ENCODE results near the gene PARVB.

The PARVB gene

GRCh38 chr22:44119669-44120313 is 95.7 kb downstream of the PARVB start:
- TF ChIP-seq, protein P1, sequence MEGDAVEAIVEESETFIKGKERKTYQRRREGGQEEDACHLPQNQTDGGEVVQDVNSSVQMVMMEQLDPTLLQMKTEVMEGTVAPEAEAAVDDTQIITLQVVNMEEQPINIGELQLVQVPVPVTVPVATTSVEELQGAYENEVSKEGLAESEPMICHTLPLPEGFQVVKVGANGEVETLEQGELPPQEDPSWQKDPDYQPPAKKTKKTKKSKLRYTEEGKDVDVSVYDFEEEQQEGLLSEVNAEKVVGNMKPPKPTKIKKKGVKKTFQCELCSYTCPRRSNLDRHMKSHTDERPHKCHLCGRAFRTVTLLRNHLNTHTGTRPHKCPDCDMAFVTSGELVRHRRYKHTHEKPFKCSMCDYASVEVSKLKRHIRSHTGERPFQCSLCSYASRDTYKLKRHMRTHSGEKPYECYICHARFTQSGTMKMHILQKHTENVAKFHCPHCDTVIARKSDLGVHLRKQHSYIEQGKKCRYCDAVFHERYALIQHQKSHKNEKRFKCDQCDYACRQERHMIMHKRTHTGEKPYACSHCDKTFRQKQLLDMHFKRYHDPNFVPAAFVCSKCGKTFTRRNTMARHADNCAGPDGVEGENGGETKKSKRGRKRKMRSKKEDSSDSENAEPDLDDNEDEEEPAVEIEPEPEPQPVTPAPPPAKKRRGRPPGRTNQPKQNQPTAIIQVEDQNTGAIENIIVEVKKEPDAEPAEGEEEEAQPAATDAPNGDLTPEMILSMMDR (IDR thresholded peaks at IDR 0.05) = no peak
- no peak for DNase-seq
- peaks cover 22% of the 10 kb centered on the region for H3K36me3 Mint-ChIP-seq (ENCODE audit: low read depth)
- H3K27me3 Mint-ChIP-seq (ENCODE audit: low read depth, poor library complexity) = no peaks in the 10 kb centered on the region
- H3K9me3 Mint-ChIP-seq = peaks cover 23% of the 10 kb centered on the region
- H3K4me3 Mint-ChIP-seq = no peak overlapping the region
- no peak overlapping the region for H3K27ac Mint-ChIP-seq
- H3K4me1 Mint-ChIP-seq = peaks cover 9% of the 10 kb centered on the region

DNA sequence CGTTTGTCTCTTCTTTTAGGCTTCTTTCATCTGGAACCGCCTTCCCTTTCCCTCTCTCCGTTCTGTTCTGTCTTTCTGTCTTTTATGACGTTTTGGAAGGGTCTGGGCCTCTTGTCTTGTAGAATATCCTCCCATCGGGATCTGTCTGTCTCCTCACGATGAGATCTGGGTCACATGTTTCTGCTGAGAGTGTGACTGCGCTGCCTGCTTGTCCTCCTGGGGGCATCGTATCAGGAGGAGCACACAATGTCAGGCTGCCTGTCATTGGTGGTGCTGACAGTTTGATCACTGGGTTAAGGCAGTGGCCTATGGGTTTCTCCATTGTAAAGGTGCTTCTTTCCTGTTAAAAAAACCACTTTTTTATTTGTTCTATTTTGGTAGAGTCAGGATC is 96.2 kb downstream of the PARVB start:
- Mint-ChIP-seq H3K36me3 (ENCODE audit: low read depth) (peaks cover 26% of the 10 kb centered on the region), H3K27me3 (ENCODE audit: low read depth, poor library complexity) (no peaks in the 10 kb centered on the region), H3K9me3 (peaks cover 27% of the 10 kb centered on the region), H3K4me1 (peaks cover 9% of the 10 kb centered on the region), H3K4me3 (no peak overlapping the region), H3K27ac (no peak overlapping the region)
- no peak for DNase-seq
- TF ChIP-seq, protein P1 (IDR thresholded peaks at IDR 0.05) = no peak

DNA sequence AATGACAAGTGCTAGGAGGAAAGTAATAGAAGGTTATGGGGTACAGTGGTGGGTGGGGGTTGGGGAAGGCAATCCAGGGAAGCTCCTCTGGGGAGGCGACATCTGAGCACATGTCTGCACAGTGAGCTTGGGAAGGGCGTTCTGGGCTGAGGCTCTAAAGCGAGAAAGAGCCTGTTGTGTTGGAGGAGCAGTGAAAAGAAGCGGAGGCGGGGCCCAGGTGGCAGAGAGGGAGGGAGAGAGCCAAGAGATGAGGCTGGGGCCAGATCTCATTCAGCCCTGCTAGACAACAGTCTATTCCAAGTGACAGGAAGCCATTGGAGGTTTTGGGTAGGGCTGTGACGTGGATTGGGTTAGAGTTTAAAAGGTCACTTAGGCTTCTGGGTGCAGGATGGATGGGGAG is 101.3 kb downstream of the PARVB start:
- Mint-ChIP-seq H3K4me3 (no peak overlapping the region), H3K9me3 (peaks cover 51% of the 10 kb centered on the region), H3K27ac (no peak overlapping the region), H3K27me3 (ENCODE audit: low read depth, poor library complexity) (peaks cover 4% of the 10 kb centered on the region), H3K36me3 (ENCODE audit: low read depth) (peaks cover 45% of the 10 kb centered on the region), H3K4me1 (peaks cover 15% of the 10 kb centered on the region)
- TF ChIP-seq, protein P1 (IDR thresholded peaks at IDR 0.05) = no peak
- no peak for DNase-seq

DNA sequence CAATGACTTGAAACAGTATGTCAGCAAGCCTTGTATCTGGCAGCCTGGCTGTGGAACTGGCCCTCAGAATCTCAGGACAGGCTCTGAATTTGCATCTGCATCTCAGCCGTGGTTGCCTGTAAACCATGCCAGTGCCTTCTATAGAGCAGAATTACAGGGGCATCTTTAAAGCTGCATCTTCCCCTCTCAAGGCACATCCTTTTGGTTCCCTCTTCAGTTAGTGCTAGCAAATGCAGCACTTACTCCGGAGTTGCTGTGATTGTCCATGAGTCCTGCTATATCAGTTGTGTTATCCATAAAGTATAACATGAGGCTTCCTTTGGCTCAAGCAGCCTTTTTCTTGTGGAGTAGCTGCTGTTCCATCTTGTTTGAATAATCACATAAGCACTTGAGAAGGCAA is 102.7 kb downstream of the PARVB start:
- DNase-seq = no peak
- Mint-ChIP-seq H3K4me3 (no peak overlapping the region), H3K27me3 (ENCODE audit: low read depth, poor library complexity) (peaks cover 7% of the 10 kb centered on the region), H3K27ac (no peak overlapping the region), H3K4me1 (peaks cover 25% of the 10 kb centered on the region), H3K9me3 (peaks cover 38% of the 10 kb centered on the region), H3K36me3 (ENCODE audit: low read depth) (peaks cover 39% of the 10 kb centered on the region)
- TF ChIP-seq, protein P1 (IDR thresholded peaks at IDR 0.05) = no peak

DNA sequence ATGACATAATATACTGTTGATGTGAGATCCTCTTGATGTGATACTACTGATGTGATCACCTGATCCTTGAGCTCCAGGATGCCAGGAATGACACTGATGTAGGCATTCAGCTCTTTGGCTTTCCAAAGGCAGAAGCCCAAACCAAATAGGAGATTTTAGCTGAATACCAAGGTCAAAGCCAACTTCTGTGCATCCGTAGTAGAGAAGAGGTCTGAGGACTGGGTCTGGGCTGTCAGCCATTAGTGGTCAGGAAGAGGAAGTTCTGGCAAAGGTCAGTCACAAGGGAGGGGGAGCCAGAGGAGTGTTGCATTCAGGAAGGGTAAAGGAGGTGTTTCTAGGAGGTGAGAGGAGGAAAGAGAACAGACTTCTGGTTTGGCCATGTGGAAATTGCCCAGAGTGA is 103.3 kb downstream of the PARVB start:
- TF ChIP-seq, protein P1 (IDR thresholded peaks at IDR 0.05) = no peak
- peaks cover 31% of the 10 kb centered on the region for H3K4me1 Mint-ChIP-seq
- H3K36me3 Mint-ChIP-seq (ENCODE audit: low read depth) = peaks cover 36% of the 10 kb centered on the region
- H3K4me3 Mint-ChIP-seq = no peak overlapping the region
- DNase-seq = no peak
- peaks cover 7% of the 10 kb centered on the region for H3K27me3 Mint-ChIP-seq (ENCODE audit: low read depth, poor library complexity)
- peak overlapping the region; percentile 8 for H3K27ac Mint-ChIP-seq
- peaks cover 35% of the 10 kb centered on the region for H3K9me3 Mint-ChIP-seq

- no peak overlapping the region for H3K27ac Mint-ChIP-seq
- no peak for DNase-seq
Observed at GRCh38 chr22:44128958-44129618, 105.0 kb downstream of the PARVB start.

More at GRCh38 chr22:44128958-44129618, 105.0 kb downstream of the PARVB start:
- Mint-ChIP-seq H3K36me3 (ENCODE audit: low read depth) (peaks cover 27% of the 10 kb centered on the region), H3K4me1 (peaks cover 40% of the 10 kb centered on the region), H3K9me3 (peaks cover 29% of the 10 kb centered on the region), H3K4me3 (no peak overlapping the region), H3K27me3 (ENCODE audit: low read depth, poor library complexity) (peaks cover 11% of the 10 kb centered on the region)
- TF ChIP-seq, protein P1 (IDR thresholded peaks at IDR 0.05) = no peak
